NCI-H1105 (cell line): ENCODE data around the gene LPA.
A peak's percentile ranks its signal among the peaks of the same experiment; 100 is the strongest.

Experiments used
- DNase-seq: peaks from one replicate; lab custom pipeline; 2025; lab: John Stamatoyannopoulos, UW

The LPA gene

GRCh38 chr6:160520043-160520904, 143.8 kb downstream of the LPA start:
- DNase-seq, result peak; percentile 81

DNA sequence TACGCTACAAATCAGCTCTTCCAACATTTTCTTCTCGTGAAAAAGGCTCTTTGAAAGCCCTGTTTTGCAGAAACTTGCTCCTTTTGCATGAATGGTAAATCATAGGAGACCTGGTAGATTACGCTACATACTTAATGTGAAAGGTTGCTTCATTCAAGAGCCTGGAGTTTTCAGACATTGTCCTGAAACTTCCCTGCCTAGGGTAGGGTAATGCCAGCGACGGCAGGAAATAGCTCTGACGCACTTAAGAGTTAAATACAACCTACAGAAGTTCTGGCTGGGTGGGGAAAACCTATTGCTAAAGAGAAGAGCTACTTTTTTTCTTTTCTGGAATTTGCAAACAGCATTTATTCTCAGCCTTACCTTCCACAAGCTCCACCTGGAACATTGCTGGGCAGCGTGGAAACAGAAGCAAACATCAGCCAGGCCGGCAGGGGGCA, 144.5 kb downstream of the LPA start:
- DNase-seq, result no peak

DNA sequence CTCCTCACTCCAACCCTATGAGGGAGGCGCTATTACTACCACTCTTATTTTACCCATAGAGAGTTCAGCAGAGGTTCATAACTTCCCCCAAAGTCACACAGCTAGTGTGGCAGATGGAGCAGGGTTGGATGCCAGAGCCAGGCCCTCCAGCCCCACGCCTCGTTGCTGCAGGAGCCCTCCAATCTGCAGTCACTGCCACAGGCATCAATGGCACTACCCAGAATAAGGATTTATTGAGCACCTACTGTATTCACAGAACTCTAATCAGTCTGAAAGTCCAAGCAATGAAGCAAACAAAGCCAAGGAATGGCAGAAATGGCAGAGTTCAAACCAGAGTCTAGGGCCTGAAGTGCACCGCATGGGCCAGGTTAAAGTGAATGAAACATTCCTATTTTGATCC, 144.9 kb downstream of the LPA start:
- no peak for DNase-seq

DNA sequence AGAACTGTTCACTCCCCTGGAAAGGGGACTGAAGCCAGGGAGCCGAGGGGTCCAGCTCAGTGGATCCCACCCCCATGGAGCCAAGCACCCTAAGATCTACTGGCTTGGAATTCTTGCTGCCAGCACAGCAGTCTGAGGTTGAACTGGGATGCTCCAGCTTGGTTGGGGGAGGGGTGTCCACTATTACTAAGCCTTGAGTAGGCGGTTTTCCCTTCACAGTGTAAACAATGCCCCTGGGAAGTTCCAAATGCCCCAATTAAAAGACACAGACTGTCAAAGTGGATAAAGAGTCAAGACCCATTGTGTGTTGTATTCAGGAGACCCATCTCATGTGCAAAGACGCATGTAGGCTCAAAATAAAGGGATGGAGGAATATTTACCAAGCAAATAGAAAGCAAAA, 150.2 kb downstream of the LPA start:
- no peak for DNase-seq

GRCh38 chr6:160510976-160511617, 153.0 kb downstream of the LPA start:
- DNase-seq, result no peak

DNA sequence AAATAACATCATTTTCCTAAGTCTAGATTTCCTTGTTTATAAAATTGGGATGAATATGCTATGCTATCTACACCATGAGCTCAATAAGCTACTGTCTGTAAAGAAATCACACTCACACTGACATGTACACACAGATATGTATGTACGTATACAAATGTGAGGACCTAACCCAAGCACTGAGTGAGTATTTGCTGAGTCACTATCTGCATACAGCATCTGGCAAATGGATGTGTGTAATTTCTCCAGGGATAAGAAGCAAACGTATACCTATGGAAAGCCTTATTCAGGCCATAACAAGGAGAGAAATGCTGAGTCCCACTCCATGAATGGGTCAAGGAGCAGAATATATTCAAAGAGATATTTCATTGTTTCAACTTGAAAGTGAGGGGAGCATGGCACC, 153.9 kb downstream of the LPA start:
- DNase-seq, result no peak

- DNase-seq, result no peak
These were observed 154.5 kb downstream of the LPA start for GRCh38 chr6:160509610-160510009.

DNA sequence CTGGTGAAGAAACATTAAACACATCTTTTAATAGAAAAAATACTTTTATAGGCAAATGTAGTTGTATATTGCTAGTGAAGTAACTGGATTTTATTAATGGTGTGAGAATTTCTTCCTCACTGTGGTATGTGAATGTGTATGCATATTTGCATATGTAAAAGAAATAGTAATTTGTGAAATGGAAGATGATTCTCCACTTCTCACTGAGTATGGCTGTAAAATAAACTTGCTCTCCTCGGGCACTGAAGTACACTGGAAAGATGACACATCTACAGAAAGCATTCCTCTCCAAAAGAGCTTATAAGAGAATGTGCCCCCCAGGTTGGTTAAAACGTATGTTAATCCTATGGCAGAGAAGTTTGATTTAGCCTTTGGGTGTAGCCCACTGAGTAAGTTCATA, 155.5 kb downstream of the LPA start:
- no peak for DNase-seq

GRCh38 chr6:160507420-160507819, 156.7 kb downstream of the LPA start:
- no peak for DNase-seq

- no peak for DNase-seq
These were observed 158.1 kb downstream of the LPA start for GRCh38 chr6:160505970-160506369.

- DNase-seq, result no peak
These were observed 163.4 kb downstream of the LPA start for GRCh38 chr6:160500639-160501038.

- DNase-seq, result no peak
These were observed 169.5 kb downstream of the LPA start for GRCh38 chr6:160494576-160494975.

DNA sequence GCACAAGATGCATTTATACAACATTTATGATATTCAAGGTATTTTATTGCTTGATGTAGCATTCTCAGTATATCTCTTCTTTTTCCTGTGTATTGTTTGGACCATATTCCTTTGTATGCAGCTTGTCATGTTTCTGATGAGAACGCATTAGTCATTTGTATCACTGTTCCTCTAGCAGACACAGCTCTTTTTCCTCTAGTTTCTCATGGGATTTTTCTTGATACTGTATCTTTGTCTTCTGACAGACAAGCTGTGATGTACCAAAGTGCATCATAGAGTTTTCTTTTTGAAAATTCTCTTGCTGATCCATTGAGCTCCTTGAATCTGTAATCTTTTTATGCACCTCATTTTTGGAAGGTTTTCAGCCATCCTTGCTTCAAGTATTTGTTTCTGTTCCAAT, 175.0 kb downstream of the LPA start:
- DNase-seq, result no peak

DNA sequence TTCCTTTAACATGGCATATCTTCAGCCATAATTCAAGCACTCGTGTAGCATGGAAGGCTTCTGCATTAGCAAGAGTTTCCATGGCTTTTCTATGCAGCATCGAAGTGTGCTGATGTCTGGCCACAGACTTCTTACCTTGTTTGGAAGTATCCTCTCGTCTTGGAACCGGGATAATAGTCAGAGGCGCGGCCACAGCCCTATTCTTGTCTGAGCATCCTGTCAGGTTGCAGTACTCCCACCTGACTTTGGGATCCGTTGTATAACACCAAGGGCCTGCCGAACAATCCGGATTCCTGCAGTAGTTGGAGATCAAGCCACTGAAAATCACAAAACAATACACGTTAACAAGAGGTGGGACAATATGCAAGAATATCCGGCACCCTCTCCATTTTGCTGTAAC, 177.0 kb downstream of the LPA start:
- no peak for DNase-seq
